Neural cell (in vitro differentiated cells): ENCODE results near the gene WDR7. TPM values are rescaled to one million over a fixed set of nuclear protein-coding genes. Genes with fewer than 3 reads are reported as not detected.

Experiments used
- H2AFZ ChIP-seq: fragments of 200-600, 300-800 bp; sonication (generic), shearing (Covaris generic); 2 replicates; pipeline ENCODE4 v1.6.0; 2014; ENCODE audit warnings: low read depth, mild to moderate bottlenecking, antibody characterized with exemption, low read length, moderate library complexity
- H3F3A ChIP-seq: fragments of 200-600 bp; shearing (Covaris generic); 2 replicates; pipeline ENCODE4 v1.6.1; 2016; ENCODE audit warnings: mild to moderate bottlenecking, moderate library complexity, mixed read lengths, antibody characterized with exemption, low read length; ENCODE audit not compliant: insufficient read depth, poor library complexity, severe bottlenecking
- H3K27ac ChIP-seq: fragments of 200-600, 300-800 bp; sonication (generic), shearing (Covaris generic); 2 replicates; pipeline ENCODE4 v1.5.1; 2014; ENCODE audit warnings: mild to moderate bottlenecking, low read length, moderate library complexity
- H3K27me3 ChIP-seq: fragments of 300-800, 200-600 bp; sonication (generic), shearing (Covaris generic); 2 replicates; pipeline ENCODE4 v1.6.0; 2014; ENCODE audit warnings: mild to moderate bottlenecking, low read depth, low read length, moderate library complexity; ENCODE audit not compliant: insufficient read depth
- H3K36me3 ChIP-seq: fragments of 300-800, 200-600 bp; sonication (generic), shearing (Covaris generic); 2 replicates; pipeline ENCODE4 v1.5.1; 2014; ENCODE audit warnings: mild to moderate bottlenecking, antibody characterized with exemption, low read length, moderate library complexity; ENCODE audit not compliant: insufficient read depth
- H3K4me2 ChIP-seq: fragments of 300-800, 200-600 bp; sonication (generic), shearing (Covaris generic); 2 replicates; pipeline ENCODE4 v1.6.0; 2014; ENCODE audit warnings: mild to moderate bottlenecking, low read length
- H3K4me3 ChIP-seq: fragments of 300-800, 200-600 bp; sonication (generic), shearing (Covaris generic); 2 replicates; pipeline ENCODE4 v1.5.1; 2014; ENCODE audit warnings: mild to moderate bottlenecking, low read length, moderate library complexity
- H3K79me2 ChIP-seq: fragments of 200-600 bp; shearing (Covaris generic); replicated peaks from 2 replicates; pipeline ENCODE4 v1.6.0; 2014; ENCODE audit warnings: mild to moderate bottlenecking, low read length, moderate library complexity; ENCODE audit not compliant: insufficient read depth
- H3K9ac ChIP-seq: fragments of 300-800, 200-600 bp; sonication (generic), shearing (Covaris generic); 2 replicates; pipeline ENCODE4 v1.6.1; 2016; ENCODE audit warnings: mild to moderate bottlenecking, low read length, mixed read lengths
- H3K9me2 ChIP-seq: fragments of 200-600 bp; shearing (Covaris generic); 2 replicates; pipeline ENCODE4 v1.6.1; 2016; ENCODE audit warnings: mild to moderate bottlenecking, low read length, mixed read lengths; ENCODE audit not compliant: insufficient read depth
- H3K9me3 ChIP-seq: fragments of 200-600, 300-800 bp; sonication (generic), shearing (Covaris generic); 2 replicates; pipeline ENCODE4 v1.6.1; 2016; ENCODE audit warnings: mild to moderate bottlenecking, mixed run types, low read length, moderate library complexity, mixed read lengths
- H4K20me1 ChIP-seq: fragments of 200-600 bp; shearing (Covaris generic); 2 replicates; pipeline ENCODE4 v1.6.1; 2016; ENCODE audit warnings: mild to moderate bottlenecking, mixed run types; ENCODE audit not compliant: insufficient read depth
- CTCF ChIP-seq: fragments of 450-650 bp; IDR thresholded peaks from 2 replicates; pipeline ENCODE4 v1.5.1; 2014; ENCODE audit warnings: antibody characterized with exemption, mild to moderate bottlenecking, moderate library complexity; ENCODE audit not compliant: poor library complexity, severe bottlenecking
- EP300 ChIP-seq: fragments of 450-650 bp; conservative IDR thresholded peaks from 2 replicates; pipeline ENCODE4 v1.6.1; 2014; ENCODE audit warnings: antibody characterized with exemption, mild to moderate bottlenecking, moderate library complexity; ENCODE audit not compliant: poor library complexity, severe bottlenecking
- EZH2 ChIP-seq: fragments of 200-600, 300-800 bp; shearing (Covaris generic), sonication (generic); IDR thresholded peaks from 2 replicates; pipeline ENCODE4 v1.6.1; 2014; ENCODE audit warnings: antibody characterized with exemption, low read length, borderline replicate concordance, mild to moderate bottlenecking; ENCODE audit not compliant: insufficient read depth, poor library complexity, severe bottlenecking
- MXI1 ChIP-seq: fragments of 450-650 bp; conservative IDR thresholded peaks from 2 replicates; pipeline ENCODE4 v1.6.1; 2014; ENCODE audit warnings: antibody characterized with exemption, mild to moderate bottlenecking; ENCODE audit not compliant: poor library complexity, severe bottlenecking
- POLR2AphosphoS5 ChIP-seq: IDR thresholded peaks from 2 replicates; pipeline ENCODE4 v1.6.1; 2012
- RAD21 ChIP-seq: fragments of 450-650 bp; conservative IDR thresholded peaks from 2 replicates; pipeline ENCODE4 v1.6.1; 2014; ENCODE audit warnings: antibody characterized with exemption, mild to moderate bottlenecking, moderate library complexity
- REST ChIP-seq: IDR thresholded peaks from 2 replicates; pipeline ENCODE4 v1.6.1; 2012; ENCODE audit warnings: borderline replicate concordance
- SMC3 ChIP-seq: fragments of 450-650 bp; conservative IDR thresholded peaks from 2 replicates; pipeline ENCODE4 v1.6.1; 2014; ENCODE audit warnings: antibody characterized with exemption, mild to moderate bottlenecking, moderate library complexity; ENCODE audit not compliant: poor library complexity
- TAF1 ChIP-seq: IDR thresholded peaks from 2 replicates; pipeline ENCODE4 v1.6.1; 2012; ENCODE audit warnings: low read depth
- polyA plus RNA-seq: library from polyadenylated mRNA; depleted of rRNA; stranded (reverse); fragments of >200 nt; gene quantifications from 2 replicates; pipeline ENCODE4 v1.2.3, GENCODE V29; 2014

WDR7 gene
- polyA plus RNA-seq, 1 donor from 2014 or later, result 15.1 TPM

GRCh38 chr18:56637176-56637575, 14.0 kb upstream of the WDR7 start:
- H4K20me1 ChIP-seq, result no peaks in the 10 kb centered on the region
- H3K79me2 ChIP-seq, result peaks cover 52% of the 10 kb centered on the region
- peak overlapping the region; percentile 96 for H3K27ac ChIP-seq

GRCh38 chr18:56637711-56638231, 13.4 kb upstream of the WDR7 start:
- no peaks in the 10 kb centered on the region for H3K9me2 ChIP-seq
- H3K79me2 ChIP-seq, result peaks cover 46% of the 10 kb centered on the region

More at GRCh38 chr18:56637176-56637575, 14.0 kb upstream of the WDR7 start:
- Histone ChIP-seq H2AFZ (no peak overlapping the region), H3K4me3 (peak overlapping the region; percentile 99), H3K9me2 (no peaks in the 10 kb centered on the region), H3F3A (peaks cover 4% of the 10 kb centered on the region), H3K9me3 (no peaks in the 10 kb centered on the region), H3K4me2 (peak overlapping the region; percentile 62), H3K36me3 (no peaks in the 10 kb centered on the region), H3K27me3 (no peaks in the 10 kb centered on the region), H3K9ac (peak overlapping the region; percentile 97)
- TF ChIP-seq EP300, result no peak
- TF ChIP-seq EZH2, result no peak
- no peak for TF ChIP-seq MXI1
- no peak for TF ChIP-seq TAF1
- TF ChIP-seq SMC3, result no peak
- no peak for TF ChIP-seq POLR2AphosphoS5
- TF ChIP-seq REST, result no peak
- TF ChIP-seq CTCF, result no peak
- no peak for TF ChIP-seq RAD21

More at GRCh38 chr18:56637711-56638231, 13.4 kb upstream of the WDR7 start:
- H4K20me1 ChIP-seq, result no peaks in the 10 kb centered on the region
- peak overlapping the region; percentile 96 for H3K27ac ChIP-seq
- peak overlapping the region; percentile 97 for H3K9ac ChIP-seq
- no peaks in the 10 kb centered on the region for H3K9me3 ChIP-seq
- peak overlapping the region; percentile 91 for H2AFZ ChIP-seq
- H3K36me3 ChIP-seq, result no peaks in the 10 kb centered on the region
- TF ChIP-seq EP300 (no peak), CTCF (no peak), TAF1 (no peak), SMC3 (no peak)
- peak overlapping the region; percentile 62 for H3K4me2 ChIP-seq
- peaks cover 4% of the 10 kb centered on the region for H3F3A ChIP-seq
- no peaks in the 10 kb centered on the region for H3K27me3 ChIP-seq
- H3K4me3 ChIP-seq, result peak overlapping the region; percentile 99
